H1 (cell line): ENCODE measurements around the gene PIGU. TPM values are rescaled to one million over a fixed set of nuclear protein-coding genes. Genes with fewer than 3 reads are reported as not detected.

Experiments used
- CTCF ChIA-PET: fragments of 300-600 bp; sonication (Branson Sonifier 250); formaldehyde crosslinking; loops from one replicate; lab custom pipeline; 2021; ENCODE audit not compliant: partially characterized antibody; lab: Charles Lee
- POLR2A ChIA-PET: fragments of 300-600 bp; sonication (Branson Sonifier 250); formaldehyde crosslinking; loops from one replicate; lab custom pipeline; 2021; ENCODE audit warnings: inconsistent platforms; ENCODE audit not compliant: partially characterized antibody; lab: Charles Lee
- DNase-seq, 2 experiments: peaks; one replicate each; pipeline versions ENCODE4 v3.0.0 to v3.0.0-alpha.2; 2010 to 2022; ENCODE audit warnings: low spot score in 2 of 2, low read depth in 1 of 2, mixed read lengths in 1 of 2
- FAIRE-seq: peaks from 2 replicates; lab custom pipeline; 2011; peaks lifted over from hg19 to GRCh38; lab: Jason Lieb, UNC
- H2AFZ ChIP-seq: 2 replicates; pipeline ENCODE4 v1.8.1; 2012; ENCODE audit warnings: low read length, inconsistent platforms
- H2AK5ac ChIP-seq: 2 replicates; pipeline ENCODE4 v1.6.1; 2013; ENCODE audit warnings: low read depth, low read length
- H2BK120ac ChIP-seq: replicated peaks from 2 replicates; pipeline ENCODE3; 2013; ENCODE audit warnings: low read depth, low read length, inconsistent platforms
- H2BK12ac ChIP-seq: 2 replicates; pipeline ENCODE4 v1.6.1; 2013; ENCODE audit warnings: low read depth, low read length
- H2BK15ac ChIP-seq: 2 replicates; pipeline ENCODE4 v1.6.1; 2013; ENCODE audit warnings: low read length
- H2BK20ac ChIP-seq: 2 replicates; pipeline ENCODE4 v1.6.1; 2013; ENCODE audit warnings: low read length
- H2BK5ac ChIP-seq: 2 replicates; pipeline ENCODE4 v1.6.1; 2013; ENCODE audit warnings: low read depth, low read length
- H3K14ac ChIP-seq: 2 replicates; pipeline ENCODE4 v1.6.1; 2013; ENCODE audit warnings: inconsistent platforms; ENCODE audit not compliant: insufficient read length
- H3K18ac ChIP-seq: 2 replicates; pipeline ENCODE4 v1.6.1; 2013; ENCODE audit warnings: low read length; ENCODE audit errors: extremely low read depth
- H3K23ac ChIP-seq: 2 replicates; pipeline ENCODE4 v1.6.1; 2013; ENCODE audit warnings: inconsistent platforms; ENCODE audit not compliant: insufficient read length
- H3K23me2 ChIP-seq: 2 replicates; pipeline ENCODE4 v1.6.1; 2013; ENCODE audit warnings: low read depth, low read length
- H3K27ac ChIP-seq: 2 replicates; pipeline ENCODE4 v1.6.1; 2011; ENCODE audit warnings: low read depth, low read length, inconsistent platforms
- H3K27me3 ChIP-seq, 4 experiments: replicated peaks in 1 of 4; 1 replicate in 1 of 4; 2 replicates in 3 of 4; pipeline versions ENCODE4 v1.6.1 to v1.8.1; 2011 to 2013; ENCODE audit warnings: low read length in 3 of 4, mild to moderate bottlenecking in 3 of 4, inconsistent platforms in 2 of 4, mixed read lengths in 2 of 4, moderate library complexity in 1 of 4; ENCODE audit not compliant: control insufficient read depth in 3 of 4, insufficient read depth in 3 of 4; ENCODE audit errors: extremely low read depth in 1 of 4
- H3K36me3 ChIP-seq, 4 experiments: 2 replicates each; pipeline versions ENCODE4 v1.6.1 to v1.8.1; 2011 to 2013; ENCODE audit warnings: mild to moderate bottlenecking in 4 of 4, low read length in 3 of 4, moderate library complexity in 2 of 4, control low read depth in 1 of 4, inconsistent platforms in 1 of 4; ENCODE audit not compliant: insufficient read depth in 4 of 4, control insufficient read depth in 2 of 4
- H3K4ac ChIP-seq: replicated peaks from 2 replicates; pipeline ENCODE3; 2013; ENCODE audit warnings: low read length, low read depth, mixed read lengths, inconsistent platforms; ENCODE audit not compliant: insufficient read length
- H3K4me1 ChIP-seq, 4 experiments: replicated peaks in 1 of 4; 1 replicate in 1 of 4; 2 replicates in 3 of 4; pipeline versions ENCODE4 v1.6.1 to v1.8.1; 2011 to 2013; ENCODE audit warnings: low read length in 3 of 4, inconsistent platforms in 2 of 4, mixed read lengths in 1 of 4; ENCODE audit not compliant: insufficient read depth in 4 of 4, control insufficient read depth in 3 of 4
- H3K4me2 ChIP-seq, 2 experiments: 2 replicates each; pipeline versions ENCODE4 v1.6.1 to v1.8.1; 2011 to 2013; ENCODE audit warnings: low read depth in 2 of 2, low read length in 2 of 2, control low read depth in 1 of 2, inconsistent platforms in 1 of 2, mild to moderate bottlenecking in 1 of 2; ENCODE audit not compliant: insufficient read depth in 1 of 2
- H3K4me3 ChIP-seq, 4 experiments: fragments of 200-600, 300-600 bp in 1 of 4; sonication (generic), shearing (Covaris generic), sonication (Bioruptor Twin) in 1 of 4; 2 replicates each; pipeline versions ENCODE4 v1.5.1 to v1.8.1; 2011 to 2016; ENCODE audit warnings: low read length in 4 of 4, low read depth in 3 of 4, control low read depth in 2 of 4, inconsistent platforms in 2 of 4, mild to moderate bottlenecking in 2 of 4, mixed read lengths in 1 of 4, moderate library complexity in 1 of 4; ENCODE audit not compliant: insufficient read depth in 2 of 4; ENCODE audit errors: extremely low read depth in 1 of 4
- H3K56ac ChIP-seq: replicated peaks from 2 replicates; pipeline ENCODE3; 2013; ENCODE audit warnings: low read depth, mild to moderate bottlenecking, mixed read lengths, low read length, inconsistent platforms; ENCODE audit not compliant: insufficient read length
- H3K79me1 ChIP-seq: 2 replicates; pipeline ENCODE4 v1.6.1; 2013; ENCODE audit warnings: low read depth, low read length, control low read depth
- H3K79me2 ChIP-seq, 2 experiments: 2 replicates each; pipeline versions ENCODE4 v1.6.1 to v1.8.1; 2012 to 2013; ENCODE audit warnings: low read length in 2 of 2, mild to moderate bottlenecking in 2 of 2, inconsistent platforms in 1 of 2; ENCODE audit not compliant: insufficient read depth in 2 of 2, control insufficient read depth in 1 of 2
- H3K9ac ChIP-seq, 4 experiments: replicated peaks in 1 of 4; 1 replicate in 1 of 4; 2 replicates in 3 of 4; pipeline versions ENCODE4 v1.6.1 to v1.8.1; 2011 to 2013; ENCODE audit warnings: low read depth in 3 of 4, low read length in 3 of 4, control low read depth in 2 of 4, mild to moderate bottlenecking in 2 of 4, moderate library complexity in 2 of 4, inconsistent platforms in 1 of 4; ENCODE audit errors: extremely low read depth in 1 of 4
- H3K9me3 ChIP-seq, 2 experiments: 2 replicates each; pipeline versions ENCODE4 v1.6.1 to v1.8.1; 2012 to 2013; ENCODE audit warnings: mild to moderate bottlenecking in 2 of 2, moderate library complexity in 2 of 2, control low read depth in 1 of 2, inconsistent platforms in 1 of 2, low read depth in 1 of 2, low read length in 1 of 2, mixed read lengths in 1 of 2; ENCODE audit not compliant: insufficient read depth in 2 of 2
- H4K20me1 ChIP-seq, 2 experiments: replicated peaks in 1 of 2; 2 replicates each; pipeline versions ENCODE3 to v1.8.1; 2011 to 2013; ENCODE audit warnings: inconsistent platforms in 2 of 2, low read length in 2 of 2, mild to moderate bottlenecking in 1 of 2; ENCODE audit not compliant: insufficient read depth in 2 of 2, control insufficient read depth in 1 of 2
- H4K5ac ChIP-seq: 2 replicates; pipeline ENCODE4 v1.6.1; 2013; ENCODE audit warnings: low read length, low read depth, mixed read lengths, inconsistent platforms; ENCODE audit not compliant: insufficient read length
- H4K8ac ChIP-seq: 2 replicates; pipeline ENCODE4 v1.8.0; 2013; ENCODE audit warnings: mild to moderate bottlenecking, moderate library complexity, low read length, inconsistent platforms; ENCODE audit not compliant: insufficient read depth; ENCODE audit errors: extremely low read depth
- H4K91ac ChIP-seq: replicated peaks from 2 replicates; pipeline ENCODE3; 2013; ENCODE audit warnings: low read length, mixed read lengths, inconsistent platforms; ENCODE audit not compliant: insufficient read length
- BACH1 ChIP-seq: IDR thresholded peaks from 2 replicates; pipeline ENCODE4 v1.6.1; 2012; ENCODE audit warnings: low read length, improper control_type of control experiment
- BRCA1 ChIP-seq: IDR thresholded peaks from 2 replicates; pipeline ENCODE4 v1.6.1; 2012; ENCODE audit warnings: low read depth, low read length, improper control_type of control experiment
- CTBP2 ChIP-seq: IDR thresholded peaks from 2 replicates; pipeline ENCODE4 v1.7.0; 2011; ENCODE audit warnings: borderline replicate concordance, mild to moderate bottlenecking, moderate library complexity, mixed read lengths, low read length; ENCODE audit not compliant: insufficient read depth, insufficient read length
- POU5F1 ChIP-seq: IDR thresholded peaks from 2 replicates; pipeline ENCODE4 v1.6.1; 2011; ENCODE audit warnings: low read depth, mild to moderate bottlenecking, low read length, moderate library complexity
- RBBP5 ChIP-seq: IDR thresholded peaks from 2 replicates; pipeline ENCODE4 v1.7.1; 2012; ENCODE audit warnings: low read depth, mild to moderate bottlenecking, inconsistent platforms, low read length, moderate library complexity, borderline replicate concordance
- SP4 ChIP-seq: IDR thresholded peaks from 2 replicates; pipeline ENCODE4 v1.6.1; 2012; ENCODE audit warnings: low read length, inconsistent platforms
- SRF ChIP-seq: IDR thresholded peaks from 2 replicates; pipeline ENCODE4 v1.6.1; 2011; ENCODE audit warnings: mild to moderate bottlenecking, low read depth, low read length, moderate library complexity
- WGBS, 2 experiments: shearing (Covaris generic) in 1 of 2; methylation state at CpG; one replicate each; pipeline versions ENCODE4 v1.1.6 to v1.1.7; 2013 to 2015; ENCODE audit warnings: low lambda C conversion rate in 2 of 2, mixed read lengths in 2 of 2, inconsistent platforms in 1 of 2, low coverage in 1 of 2, missing lambda C conversion rate in 1 of 2; ENCODE audit not compliant: insufficient replicate concordance in 2 of 2, insufficient coverage in 1 of 2, insufficient read length in 1 of 2; ENCODE audit errors: extremely low coverage in 1 of 2, missing lambda C conversion rate in 1 of 2; 5-methylcytosine and 5-hydroxymethylcytosine counted together
- polyA plus RNA-seq, 7 experiments: library from polyadenylated mRNA; depleted of rRNA in 3 of 7; stranded (reverse) in 5 of 7; unstranded in 2 of 7; fragments of >200 nt in 5 of 7; fragments of 200-250 nt in 2 of 7; gene quantifications; 1 replicate in 5 of 7; 2 replicates in 1 of 7; 4 replicates in 1 of 7; pipeline versions ENCODE4 v1.2.1 to v1.2.3, GENCODE V29; 2011 to 2013; ENCODE audit warnings: missing spikeins in 2 of 7, mixed read lengths in 2 of 7
- total RNA-seq: library from RNA; stranded (reverse); fragmentation: NEBNext Ultra II Directional; extraction: Animal tissue kit (Norgen Biotek cat#: 25700); gene quantifications from 2 replicates; pipeline ENCODE4 v1.2.1, GENCODE V29; 2021

The PIGU gene
- total and polyA plus RNA-seq, 2 of the 8 experiments (the other 6 are each of a cell fraction or from before 2014, with no cell fraction given) = 28.3 to 117 TPM

GRCh38 chr20:34637245-34638038, 39.5 kb downstream of the PIGU start:
- CTCF ChIA-PET = no interaction called here
- no peaks in the 10 kb centered on the region for H3K27me3 ChIP-seq
- peaks cover 0 to 14% (median 6%) of the 10 kb centered on the region in 4 experiments; a peak in 4 of 8 replicates for H3K36me3 ChIP-seq
- H2BK15ac ChIP-seq = no peak overlapping the region
- no peak overlapping the region for H2AK5ac ChIP-seq
- H2BK12ac ChIP-seq = no peak overlapping the region
- 85% methylated on average over 5 of the region's 5 CpGs; no CpG with 5 or more reads in 1 of the 2 experiments for WGBS, 2 experiments
- no peak overlapping the region for H4K8ac ChIP-seq
- H3K9ac ChIP-seq = no peak overlapping the region
- H3K18ac ChIP-seq = no peak overlapping the region
- H3K4me2 ChIP-seq = no peak overlapping the region
- FAIRE-seq (no peak), DNase-seq (no peak)
- H3K79me2 ChIP-seq = no peaks in the 10 kb centered on the region
- H2AFZ ChIP-seq = no peak overlapping the region
- POLR2A ChIA-PET = interaction anchor here (0.5 kb wide), 1 partner anchor 56 kb away, joined by 3 read pairs; no protein-coding TSS in a partner anchor
- H3K79me1 ChIP-seq = no peaks in the 10 kb centered on the region
- no peak overlapping the region for H3K23ac ChIP-seq
- no peaks in the 10 kb centered on the region for H3K23me2 ChIP-seq
- no peak overlapping the region for H3K14ac ChIP-seq
- H3K9me3 ChIP-seq = no peaks in the 10 kb centered on the region
- no peaks in the 10 kb centered on the region for H4K20me1 ChIP-seq
- no peak overlapping the region for H3K56ac ChIP-seq
- H2BK5ac ChIP-seq = no peak overlapping the region
- no peak overlapping the region for H4K91ac ChIP-seq
- no peak overlapping the region for H3K4me3 ChIP-seq
- no peak overlapping the region for H4K5ac ChIP-seq
- no peaks in the 10 kb centered on the region for H3K4me1 ChIP-seq
- H3K4ac ChIP-seq = no peak overlapping the region
- no peak overlapping the region for H3K27ac ChIP-seq
- no peak overlapping the region for H2BK20ac ChIP-seq
- no peak overlapping the region for H2BK120ac ChIP-seq
- TF ChIP-seq BRCA1 (no peak), POU5F1 (no peak), SP4 (no peak), CTBP2 (no peak), BACH1 (no peak), RBBP5 (no peak), SRF (no peak)
